DMS79 (cell line): Measurements from ENCODE around the gene NFASC.

ENCODE experiments used
- DNase-seq: peaks from one replicate; lab custom pipeline; 2025; lab: John Stamatoyannopoulos, UW

The NFASC gene

GRCh38 chr1:205064301-205064700 lies 193.6 kb downstream of the NFASC start:
- DNase-seq: no peak

GRCh38 chr1:205064741-205065316 lies 194.2 kb downstream of the NFASC start:
- no peak for DNase-seq

GRCh38 chr1:205065666-205066065 lies 195.0 kb downstream of the NFASC start:
- no peak for DNase-seq

GRCh38 chr1:205066141-205066818 lies 195.6 kb downstream of the NFASC start:
- DNase-seq: no peak

- DNase-seq: no peak
Observed at GRCh38 chr1:205067031-205067430, 196.4 kb downstream of the NFASC start.

GRCh38 chr1:205068001-205068400 lies 197.3 kb downstream of the NFASC start:
- no peak for DNase-seq

- no peak for DNase-seq
Observed at GRCh38 chr1:205068457-205069040, 197.9 kb downstream of the NFASC start.

GRCh38 chr1:205069371-205070125 lies 198.9 kb downstream of the NFASC start:
- DNase-seq: no peak

GRCh38 chr1:205071028-205071409 lies 200.4 kb downstream of the NFASC start:
- no peak for DNase-seq

GRCh38 chr1:205071801-205072200 lies 201.1 kb downstream of the NFASC start:
- DNase-seq: no peak

GRCh38 chr1:205072286-205072685 lies 201.6 kb downstream of the NFASC start:
- DNase-seq: no peak
